Sigmoid colon (tissue), 7 donors: ENCODE measurements around the gene VPS13A. TPM values are rescaled to one million over a fixed set of nuclear protein-coding genes. Genes with fewer than 3 reads are reported as not detected.

Experiments
- DNase-seq: peaks from one replicate; pipeline ENCODE4 v3.0.0-alpha.2; 2019
- H3K27ac ChIP-seq, 4 donors: fragments of 200-600 bp; sonication (generic); one replicate each; pipeline ENCODE4 v1.5.1; 2016 to 2019; ENCODE audit warnings: mild to moderate bottlenecking in 1 of 4
- H3K27me3 ChIP-seq, 3 donors: fragments of 200-600 bp; sonication (generic); one replicate each; pipeline ENCODE4 v1.5.1; 2019; ENCODE audit warnings: mild to moderate bottlenecking in 1 of 3
- H3K36me3 ChIP-seq, 4 donors: fragments of 200-600 bp; sonication (generic); one replicate each; pipeline ENCODE4 v1.5.1; 2016 to 2019
- H3K4me1 ChIP-seq, 4 donors: fragments of 200-600 bp; sonication (generic); one replicate each; pipeline ENCODE4 v1.5.1; 2017 to 2019
- H3K4me3 ChIP-seq, 4 donors: fragments of 200-600 bp; sonication (generic); one replicate each; pipeline ENCODE4 v1.5.1; 2017 to 2019; ENCODE audit warnings: mild to moderate bottlenecking in 2 of 4, moderate library complexity in 1 of 4
- H3K9me3 ChIP-seq, 4 donors: fragments of 200-600 bp in 3 of 4; sonication (generic) in 3 of 4; one replicate each; pipeline versions ENCODE4 v1.5.1 to v1.6.1; 2013 to 2019
- EP300 ChIP-seq, 4 donors: sonication (generic); formaldehyde crosslinking; IDR thresholded peaks; one replicate each; pipeline ENCODE4 v1.6.1; 2017; ENCODE audit warnings: antibody characterized with exemption in 4 of 4
- POLR2A ChIP-seq, 2 donors: fragments of 450-650 bp; IDR thresholded peaks; one replicate each; pipeline ENCODE4 v1.6.1; 2016; ENCODE audit warnings: antibody characterized with exemption in 2 of 2, mild to moderate bottlenecking in 2 of 2, moderate library complexity in 2 of 2
- POLR2AphosphoS5 ChIP-seq, 4 donors: sonication (generic); formaldehyde crosslinking; IDR thresholded peaks; one replicate each; pipeline ENCODE4 v1.6.1; 2017; ENCODE audit warnings: antibody characterized with exemption in 4 of 4
- WGBS, 2 donors: extraction: QIAGEN DNeasy Blood & Tissue Kit; methylation state at CpG; one replicate each; pipeline ENCODE4 v1.1.7; 2013; 5-methylcytosine and 5-hydroxymethylcytosine counted together
- intact Hi-C: fragments of 100-400 bp; cut with DNase I; formaldehyde crosslinking; loops from one replicate; pipeline ENCODE4 v1.15.1; 2023
- polyA plus RNA-seq, 3 donors: library from polyadenylated mRNA; stranded (reverse); fragments of 200-250 nt; gene quantifications; one replicate each; pipeline ENCODE4 v1.2.3, GENCODE V29; 2013
- total RNA-seq, 4 donors: library from RNA; depleted of rRNA; stranded (reverse); fragments of >200 nt; gene quantifications; one replicate each; pipeline ENCODE4 v1.1.0, GENCODE V29; 2016
- TF ChIP-seq, protein P1 (sequence below), 4 experiments: fragments of 450-650 bp in 3 of 4; fragments of 200-600 bp in 1 of 4; IDR thresholded peaks; one replicate each; pipeline ENCODE4 v1.5.1; 2016 to 2019; ENCODE audit warnings: antibody characterized with exemption in 4 of 4, mild to moderate bottlenecking in 3 of 4, moderate library complexity in 2 of 4
- donor health status: healthy with polysubstance abuse.
- donor health status: Bipolar disorder and iron deficiency.
- donor health status: healthy.

VPS13A gene
- total and polyA plus RNA-seq, 7 donors, result 3.2 to 71.5 (median 32.6) TPM

DNA sequence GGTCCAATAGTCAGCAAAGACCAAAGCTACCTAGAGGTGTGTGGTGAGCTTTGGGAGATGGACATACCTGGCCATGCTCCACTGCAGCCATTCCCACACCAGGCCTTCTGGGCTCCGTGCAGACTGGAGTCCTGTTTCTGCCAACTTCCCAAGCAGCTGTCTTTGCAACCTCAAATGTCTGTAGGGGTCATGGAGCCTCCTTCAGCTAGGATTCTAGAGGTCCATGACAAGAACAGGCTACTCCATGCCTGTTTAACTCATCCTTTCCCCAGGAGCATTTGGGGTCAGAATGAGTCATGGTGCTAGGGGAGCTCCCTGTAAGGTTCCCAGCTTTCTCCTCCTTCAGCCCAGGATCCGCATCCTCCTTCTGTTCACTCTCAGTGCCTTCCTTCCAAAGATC is 17.1 kb downstream of the VPS13A start:
- intact Hi-C loops, result no loop called here
- no peak for DNase-seq
- Histone ChIP-seq H3K4me3 (no peak overlapping the region), H3K9me3 (no peaks in the 10 kb centered on the region), H3K27me3 (no peaks in the 10 kb centered on the region), H3K27ac (no peak overlapping the region), H3K4me1 (no peaks in the 10 kb centered on the region), H3K36me3 (no peaks in the 10 kb centered on the region)
- 96 to 97% methylated on average over 2 of the region's 2 CpGs for WGBS, 2 donors
- no peak for TF ChIP-seq POLR2AphosphoS5 (IDR thresholded peaks at IDR 0.05)
- no peak for TF ChIP-seq POLR2A (IDR thresholded peaks at IDR 0.05)
- no peak for TF ChIP-seq EP300 (IDR thresholded peaks at IDR 0.05)
- TF ChIP-seq, protein P1, sequence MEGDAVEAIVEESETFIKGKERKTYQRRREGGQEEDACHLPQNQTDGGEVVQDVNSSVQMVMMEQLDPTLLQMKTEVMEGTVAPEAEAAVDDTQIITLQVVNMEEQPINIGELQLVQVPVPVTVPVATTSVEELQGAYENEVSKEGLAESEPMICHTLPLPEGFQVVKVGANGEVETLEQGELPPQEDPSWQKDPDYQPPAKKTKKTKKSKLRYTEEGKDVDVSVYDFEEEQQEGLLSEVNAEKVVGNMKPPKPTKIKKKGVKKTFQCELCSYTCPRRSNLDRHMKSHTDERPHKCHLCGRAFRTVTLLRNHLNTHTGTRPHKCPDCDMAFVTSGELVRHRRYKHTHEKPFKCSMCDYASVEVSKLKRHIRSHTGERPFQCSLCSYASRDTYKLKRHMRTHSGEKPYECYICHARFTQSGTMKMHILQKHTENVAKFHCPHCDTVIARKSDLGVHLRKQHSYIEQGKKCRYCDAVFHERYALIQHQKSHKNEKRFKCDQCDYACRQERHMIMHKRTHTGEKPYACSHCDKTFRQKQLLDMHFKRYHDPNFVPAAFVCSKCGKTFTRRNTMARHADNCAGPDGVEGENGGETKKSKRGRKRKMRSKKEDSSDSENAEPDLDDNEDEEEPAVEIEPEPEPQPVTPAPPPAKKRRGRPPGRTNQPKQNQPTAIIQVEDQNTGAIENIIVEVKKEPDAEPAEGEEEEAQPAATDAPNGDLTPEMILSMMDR (IDR thresholded peaks at IDR 0.05), result no peak

GRCh38 chr9:77210116-77210515 is 32.8 kb downstream of the VPS13A start:
- intact Hi-C loops, result no loop called here
- Histone ChIP-seq H3K9me3 (no peaks in the 10 kb centered on the region), H3K4me1 (no peaks in the 10 kb centered on the region), H3K27ac (no peak overlapping the region), H3K4me3 (no peak overlapping the region), H3K36me3 (peaks cover 0 to 29% (median 0%) of the 10 kb centered on the region in 4 donors), H3K27me3 (no peaks in the 10 kb centered on the region)
- 94 to 96% methylated on average over 2 of the region's 2 CpGs for WGBS, 2 donors
- no peak for DNase-seq
- TF ChIP-seq POLR2AphosphoS5 (IDR thresholded peaks at IDR 0.05), result no peak
- TF ChIP-seq EP300 (IDR thresholded peaks at IDR 0.05), result no peak
- TF ChIP-seq, protein P1 (IDR thresholded peaks at IDR 0.05), result no peak
- TF ChIP-seq POLR2A (IDR thresholded peaks at IDR 0.05), result no peak

DNA sequence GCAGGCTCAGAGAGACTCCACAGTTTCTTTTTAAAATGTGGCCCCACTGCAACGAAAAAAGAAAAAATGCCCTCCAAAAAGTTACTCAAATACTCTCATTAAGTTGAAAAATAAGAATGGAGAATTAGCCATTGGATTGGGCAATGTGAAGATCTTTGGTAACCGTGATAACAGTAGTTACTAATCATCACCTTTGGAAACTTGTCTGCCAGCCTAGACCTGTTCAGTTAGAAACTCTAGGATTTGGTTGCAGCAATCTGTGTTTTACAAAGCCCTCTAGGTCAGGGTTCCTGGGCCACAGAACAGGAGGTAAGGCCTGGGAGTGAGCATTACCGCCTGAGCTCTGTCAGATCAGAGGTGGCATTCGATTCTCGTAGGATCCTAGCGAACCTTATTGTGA is 34.2 kb downstream of the VPS13A start:
- peaks cover 0 to 29% (median 0%) of the 10 kb centered on the region in 4 donors for H3K36me3 ChIP-seq
- intact Hi-C loops, result no loop called here

GRCh38 chr9:77212801-77213200 is 35.5 kb downstream of the VPS13A start:
- 91 to 93% methylated on average over 1 of the region's 1 CpG for WGBS, 2 donors
- Histone ChIP-seq H3K27me3 (no peaks in the 10 kb centered on the region), H3K27ac (no peak overlapping the region), H3K4me1 (no peaks in the 10 kb centered on the region), H3K4me3 (no peak overlapping the region), H3K36me3 (peaks cover 0 to 29% (median 0%) of the 10 kb centered on the region in 4 donors), H3K9me3 (no peaks in the 10 kb centered on the region)
- no peak for TF ChIP-seq POLR2A (IDR thresholded peaks at IDR 0.05)
- no peak for TF ChIP-seq EP300 (IDR thresholded peaks at IDR 0.05)
- no peak for TF ChIP-seq POLR2AphosphoS5 (IDR thresholded peaks at IDR 0.05)
- TF ChIP-seq, protein P1 (IDR thresholded peaks at IDR 0.05), result no peak
- DNase-seq, result no peak
- intact Hi-C loops, result no loop called here

More for the DNA sequence above, 34.2 kb downstream of the VPS13A start:
- H3K27ac ChIP-seq, result no peak overlapping the region
- DNase-seq, result no peak
- H3K9me3 ChIP-seq, result no peaks in the 10 kb centered on the region
- 97 to 98% methylated on average over 6 of the region's 6 CpGs for WGBS, 2 donors
- H3K27me3 ChIP-seq, result no peaks in the 10 kb centered on the region
- no peak for TF ChIP-seq EP300 (IDR thresholded peaks at IDR 0.05)
- H3K4me1 ChIP-seq, result no peaks in the 10 kb centered on the region
- no peak overlapping the region for H3K4me3 ChIP-seq

DNA sequence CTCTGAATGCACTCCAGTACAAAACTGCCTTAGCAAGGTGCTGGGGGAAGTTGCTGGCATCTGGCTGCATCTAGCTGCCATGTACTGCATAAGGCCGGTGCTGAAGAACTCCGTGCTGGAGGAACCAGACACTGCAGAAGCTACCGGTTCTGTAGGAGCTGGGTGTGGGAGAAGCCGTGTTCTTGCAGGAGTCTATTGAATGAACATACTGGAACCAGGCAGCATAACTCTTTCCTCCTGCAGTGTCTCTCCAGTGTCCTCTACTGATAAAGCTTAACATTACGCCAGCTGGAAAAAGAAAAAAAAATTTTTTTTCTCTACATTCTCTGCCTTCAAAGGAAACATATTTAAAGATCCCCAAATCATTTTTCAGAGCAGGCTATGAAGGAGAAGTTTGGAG is 38.5 kb downstream of the VPS13A start:
- intact Hi-C loops, result loop anchor here (5.0 kb wide), 1 partner anchor 39 kb away; the partner anchor contains the start of gene VPS13A
- WGBS, 2 donors, result 78 to 83% methylated on average over 5 of the region's 5 CpGs
- H3K36me3 ChIP-seq, result peaks cover 0 to 22% (median 0%) of the 10 kb centered on the region in 4 donors

More for the DNA sequence above, 38.5 kb downstream of the VPS13A start:
- Histone ChIP-seq H3K4me1 (peaks cover 0 to 12% (median 7%) of the 10 kb centered on the region in 4 donors), H3K27me3 (no peaks in the 10 kb centered on the region), H3K9me3 (no peaks in the 10 kb centered on the region), H3K4me3 (no peak overlapping the region), H3K27ac (no peak overlapping the region)
- DNase-seq, result no peak
- TF ChIP-seq, protein P1 (IDR thresholded peaks at IDR 0.05), result peak in 2 of 4 experiments; percentile 9 to 11
- no peak for TF ChIP-seq POLR2AphosphoS5 (IDR thresholded peaks at IDR 0.05)
